ENCODE results near the gene FAM237B. TPM values are rescaled to one million over a fixed set of nuclear protein-coding genes. Genes with fewer than 3 reads are reported as not detected.

Gene FAM237B
- total RNA-seq, 1 experiment from 2014 or later = not detected

Other genes with a start within 250 kb of the FAM237B start
- 20.3 and 20.7 TPM in 2 replicates for gene STEAP1, start 166.8 kb downstream of the FAM237B start, total RNA-seq (2014; rRNA removed; shearing (Covaris generic))
- 0.80 and 2.0 TPM in 2 replicates for gene STEAP2, start 109.6 kb downstream of the FAM237B start, total RNA-seq (2014; rRNA removed; shearing (Covaris generic))
- 2.1 and 6.6 TPM in 2 replicates for gene CFAP69, start 76.1 kb downstream of the FAM237B start, total RNA-seq (2014; rRNA removed; shearing (Covaris generic))
- gene GTPBP10, start 25.4 kb upstream of the FAM237B start, total RNA-seq (2014; rRNA removed; shearing (Covaris generic)) = 44.1 and 48.8 TPM in 2 replicates
- gene CLDN12, start 82.2 kb upstream of the FAM237B start, total RNA-seq (2014; rRNA removed; shearing (Covaris generic)) = 143 and 151 TPM in 2 replicates
- gene PTTG1IP2, start 148.3 kb upstream of the FAM237B start, total RNA-seq (2014; rRNA removed; shearing (Covaris generic)) = not detected in 2 replicates

All from SK-MEL-5 (cell line).